GM19043 (cell line): ENCODE measurements around the gene SUN1.

ENCODE experiments used
- ATAC-seq: cut with Tn5 transposase; IDR thresholded peaks from one replicate; pipeline ENCODE4 v1.9.1; 2021; ENCODE audit warnings: low read depth; ENCODE audit not compliant: unreplicated experiment

The SUN1 gene

GRCh38 chr7:875476-876076, 43.3 kb downstream of the SUN1 start:
- ATAC-seq: no peak

DNA sequence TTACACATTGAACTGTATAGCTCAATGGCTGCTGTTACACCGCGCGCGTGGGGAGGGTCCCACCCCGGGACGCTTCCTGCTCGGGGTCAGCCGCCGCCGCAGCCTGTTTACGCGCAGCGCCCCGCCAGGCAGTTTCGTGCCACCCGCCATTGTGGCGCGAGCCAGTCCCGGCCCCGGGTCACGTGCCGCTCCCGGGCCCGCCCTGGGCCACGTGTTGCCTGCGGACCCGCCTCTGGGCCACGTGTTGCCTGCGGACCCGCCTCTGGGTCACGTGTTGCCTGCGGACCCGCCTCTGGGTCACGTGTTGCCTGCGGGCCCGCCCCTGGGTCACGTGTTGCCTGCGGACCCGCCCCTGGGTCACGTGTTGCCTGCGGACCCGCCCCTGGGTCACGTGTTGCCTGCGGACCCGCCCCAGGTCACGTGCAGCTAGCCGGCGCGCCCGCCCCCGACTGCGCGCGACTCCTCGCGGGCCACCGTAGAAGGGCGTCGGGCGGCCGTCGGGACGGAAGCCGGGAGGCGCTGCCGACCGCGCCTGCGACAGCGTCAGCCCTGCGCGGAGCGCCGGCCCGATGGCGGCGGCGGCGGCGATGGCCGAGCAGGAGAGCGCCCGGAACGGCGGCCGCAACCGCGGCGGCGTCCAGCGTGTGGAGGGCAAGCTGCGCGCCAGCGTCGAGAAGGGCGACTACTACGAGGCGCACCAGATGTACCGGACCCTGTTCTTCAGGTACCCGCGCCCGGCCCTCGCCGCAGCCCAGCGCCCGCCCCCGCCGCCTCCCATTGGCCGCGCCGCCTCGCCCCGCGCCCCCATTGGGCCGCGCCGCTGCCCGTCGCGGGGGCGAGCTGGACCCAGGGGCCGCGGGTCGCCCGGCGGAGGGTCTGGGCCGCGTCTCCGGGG, 44.0 kb downstream of the SUN1 start, which contains the start of gene GET4:
Gene GET4 (plus strand): TSS at position 478 of the 895 bp plus-strand sequence. CDS start 92 bp downstream, at position 570.
- ATAC-seq: peak; percentile 62

DNA sequence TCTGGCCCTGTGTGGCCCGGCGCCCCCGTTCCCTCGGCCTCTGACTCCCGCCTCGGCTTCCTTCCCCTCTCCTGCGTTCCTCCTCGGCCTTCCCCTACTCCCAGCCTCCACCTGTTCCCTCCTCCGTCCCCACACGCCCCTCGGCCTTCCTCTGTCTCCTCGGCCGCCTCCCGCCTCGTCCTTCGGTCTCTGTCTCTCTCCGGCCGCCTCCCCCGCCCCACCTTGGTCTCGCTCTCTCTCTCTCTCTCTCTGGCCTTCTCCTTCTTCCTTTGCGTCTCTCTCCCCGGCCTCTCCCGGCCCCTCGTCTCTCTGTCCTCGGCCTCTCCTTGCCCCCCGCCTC, 44.7 kb downstream of the SUN1 start:
- ATAC-seq: peak; percentile 25

DNA sequence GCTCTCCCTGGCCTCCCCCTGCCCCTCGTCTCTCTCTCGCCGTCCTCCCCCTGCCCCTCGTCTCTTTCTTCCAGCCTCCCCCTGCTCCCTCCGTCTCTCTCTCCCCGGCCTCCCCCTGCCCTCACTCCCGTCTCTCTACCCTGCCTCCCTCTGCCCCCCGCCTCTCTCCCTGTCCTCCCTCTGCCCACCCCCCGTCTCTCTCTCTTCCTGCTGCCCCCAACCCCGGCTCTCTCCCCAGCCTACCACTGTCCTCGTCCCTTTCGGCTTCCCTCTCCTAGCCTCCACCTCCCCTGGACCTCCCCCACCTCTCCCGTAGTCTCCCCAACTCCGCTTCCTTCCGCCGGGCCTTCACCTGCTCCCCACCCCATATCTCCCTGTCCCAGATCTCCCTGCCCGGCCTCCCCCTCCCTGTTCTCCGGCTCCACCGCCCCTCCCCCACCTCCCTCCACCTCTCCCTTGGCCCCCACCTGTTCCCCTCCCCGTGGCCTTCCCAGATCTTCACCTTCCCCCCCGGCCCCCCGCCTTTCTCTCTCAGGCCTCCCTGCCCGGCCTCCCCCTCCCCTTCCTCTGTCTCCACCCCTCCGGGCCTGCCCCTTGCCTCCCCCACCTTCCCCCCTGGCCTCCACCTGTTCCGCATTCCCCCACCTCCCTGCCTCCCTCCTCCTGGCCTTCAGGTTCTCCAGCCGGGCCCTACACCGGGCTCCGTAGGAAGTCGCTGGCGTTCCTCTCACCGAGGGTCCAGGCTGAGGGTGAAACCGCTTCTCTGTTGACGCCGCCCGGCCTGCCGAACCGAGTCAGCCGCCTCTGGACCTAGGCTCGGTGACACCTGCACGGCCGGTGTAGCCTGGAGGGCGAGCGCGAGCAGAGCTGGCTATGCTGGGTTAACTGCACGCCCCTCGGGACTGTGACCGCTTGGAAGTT, 45.3 kb downstream of the SUN1 start:
- ATAC-seq: no peak

- no peak for ATAC-seq
Measured at GRCh38 chr7:879093-879492, 46.8 kb downstream of the SUN1 start.

- ATAC-seq: no peak
Measured at GRCh38 chr7:879706-880105, 47.4 kb downstream of the SUN1 start.

- ATAC-seq: no peak
Measured at GRCh38 chr7:880450-880849, 48.2 kb downstream of the SUN1 start.

- ATAC-seq: no peak
Measured at GRCh38 chr7:881441-882234, 49.4 kb downstream of the SUN1 start.

DNA sequence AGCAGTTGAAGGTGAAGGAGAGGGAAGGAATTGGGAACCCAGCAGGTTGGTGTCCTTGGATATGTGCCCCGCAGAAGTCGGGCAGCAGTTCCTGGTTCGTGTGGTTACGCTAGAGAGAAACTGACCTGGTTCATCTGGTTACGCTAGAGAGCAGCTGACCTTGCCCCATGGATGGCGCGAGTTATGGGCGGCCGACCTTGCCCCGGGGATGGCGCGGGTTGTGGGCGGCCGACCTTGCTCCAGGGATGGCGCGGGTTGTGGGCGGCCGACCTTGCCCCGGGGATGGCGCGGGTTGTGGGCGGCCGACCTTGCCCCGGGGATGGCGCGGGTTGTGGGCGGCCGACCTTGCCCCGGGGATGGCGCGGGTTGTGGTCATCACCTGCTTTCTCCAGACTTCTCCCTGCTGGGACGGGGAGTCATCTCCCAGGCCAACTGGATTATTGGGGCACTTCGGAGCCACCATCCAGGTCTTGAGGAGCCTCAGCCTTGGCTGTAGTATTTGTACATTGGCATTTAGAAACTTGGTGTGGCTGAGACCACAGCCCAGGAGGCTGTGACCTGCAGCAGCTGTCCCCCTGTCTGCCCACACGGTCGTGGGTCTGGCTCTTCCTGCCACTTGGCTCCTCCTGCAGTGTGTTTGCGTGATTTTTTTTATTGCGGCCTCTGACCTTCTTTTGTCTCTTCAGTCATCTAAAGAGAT, 50.2 kb downstream of the SUN1 start:
- ATAC-seq: no peak

GRCh38 chr7:883055-884021, 51.1 kb downstream of the SUN1 start:
- ATAC-seq: no peak

DNA sequence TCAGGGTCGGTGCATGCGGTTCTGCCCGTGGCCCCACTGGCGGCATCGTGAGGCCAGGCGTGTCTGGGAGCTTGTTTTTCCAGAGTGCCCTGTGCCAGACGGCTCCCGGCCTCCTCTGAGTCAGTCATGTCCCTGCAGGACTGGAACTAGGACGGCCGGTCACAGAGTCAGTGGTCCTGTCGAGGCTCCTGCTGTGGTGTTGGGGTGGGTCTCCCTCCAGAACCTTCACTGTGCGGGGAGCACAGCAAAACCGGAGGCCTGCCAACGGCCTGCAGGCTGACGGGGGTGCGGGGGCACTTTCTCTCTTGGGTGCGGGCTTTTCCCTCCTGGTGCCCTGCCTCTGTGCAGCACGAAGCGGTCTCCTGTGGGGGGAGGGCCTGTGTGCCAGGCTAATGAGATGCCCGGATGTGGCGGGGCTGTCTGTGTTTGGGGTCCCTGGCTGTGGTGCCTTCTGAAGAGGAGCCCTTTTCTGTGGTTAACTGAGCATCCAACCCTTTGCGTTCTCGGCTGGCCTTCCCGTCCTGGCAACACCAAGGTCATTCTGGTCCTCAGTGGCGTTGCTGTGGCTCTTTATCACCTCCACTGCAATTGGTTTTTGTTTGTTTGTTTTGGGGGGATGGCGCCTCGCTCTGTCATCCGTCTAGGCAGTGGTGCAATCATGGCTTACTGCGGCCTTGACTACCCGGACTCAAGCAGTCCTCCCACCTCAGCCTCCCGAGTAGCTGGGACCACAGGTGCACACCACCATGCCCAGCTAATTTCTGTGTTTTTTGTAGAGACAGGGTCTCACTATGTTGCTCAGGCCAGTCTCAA, 52.1 kb downstream of the SUN1 start:
- ATAC-seq: no peak

GRCh38 chr7:885261-885892, 53.1 kb downstream of the SUN1 start:
- no peak for ATAC-seq

- ATAC-seq: no peak
Measured at GRCh38 chr7:885893-886625, 53.8 kb downstream of the SUN1 start.

GRCh38 chr7:886626-887487, 54.6 kb downstream of the SUN1 start:
- no peak for ATAC-seq

GRCh38 chr7:887488-887820, 55.2 kb downstream of the SUN1 start:
- ATAC-seq: no peak
